ENCODE results near the gene SVEP1. TPM values are rescaled to one million over a fixed set of nuclear protein-coding genes. Genes with fewer than 3 reads are reported as not detected.

Gene SVEP1
- total and polyA plus RNA-seq, 7 donors, result 0.78 to 16.3 (median 5.5) TPM

GRCh38 chr9:110592044-110592830 lies 12.7 kb upstream of the SVEP1 start:
- no peaks in the 10 kb centered on the region for H3K27me3 ChIP-seq (ENCODE audit: insufficient read depth in 3 of 3, low read length in 2 of 3)
- H3K36me3 ChIP-seq (ENCODE audit: insufficient read depth in 1 of 2, low read depth in 1 of 2), result no peaks in the 10 kb centered on the region
- no peak overlapping the region for H3K27ac ChIP-seq
- DNase-seq, result no peak
- H3K9me3 ChIP-seq, result no peaks in the 10 kb centered on the region
- WGBS, 3 donors, result 83 to 84% (median 83%) methylated on average over 5 of the region's 5 CpGs
- ATAC-seq, result no peak
- H3K4me1 ChIP-seq, result no peaks in the 10 kb centered on the region
- intact Hi-C loops (cut with DNase I), result no loop called here
- no peak overlapping the region for H3K4me3 ChIP-seq
- TF ChIP-seq CTCF (IDR thresholded peaks at IDR 0.05), result no peak

- no peaks in the 10 kb centered on the region for H3K27me3 ChIP-seq (ENCODE audit: insufficient read depth in 3 of 3, low read length in 2 of 3)
- intact Hi-C loops (cut with DNase I), result no loop called here
- H3K4me1 ChIP-seq, result no peaks in the 10 kb centered on the region
- no peaks in the 10 kb centered on the region for H3K36me3 ChIP-seq (ENCODE audit: insufficient read depth in 1 of 2, low read depth in 1 of 2)
- no peak for DNase-seq
- TF ChIP-seq CTCF (IDR thresholded peaks at IDR 0.05), result no peak
- WGBS, 3 donors, result 16 to 35% (median 30%) methylated on average over 1 of the region's 1 CpG
- no peak for ATAC-seq
- no peak overlapping the region for H3K4me3 ChIP-seq
- H3K27ac ChIP-seq, result no peak overlapping the region
- no peaks in the 10 kb centered on the region for H3K9me3 ChIP-seq
Measured at GRCh38 chr9:110591526-110591925, 12.0 kb upstream of the SVEP1 start.

- intact Hi-C loops (cut with DNase I), result no loop called here
- WGBS, 3 donors, result 78 to 83% (median 78%) methylated on average over 1 of the region's 1 CpG
- no peaks in the 10 kb centered on the region for H3K36me3 ChIP-seq (ENCODE audit: insufficient read depth in 1 of 2, low read depth in 1 of 2)
- ATAC-seq (no peak), DNase-seq (no peak)
- H3K9me3 ChIP-seq, result no peaks in the 10 kb centered on the region
- no peaks in the 10 kb centered on the region for H3K27me3 ChIP-seq (ENCODE audit: insufficient read depth in 3 of 3, low read length in 2 of 3)
- no peaks in the 10 kb centered on the region for H3K4me1 ChIP-seq
- H3K4me3 ChIP-seq, result no peak overlapping the region
- no peak for TF ChIP-seq CTCF (IDR thresholded peaks at IDR 0.05)
- H3K27ac ChIP-seq, result no peak overlapping the region
Measured at GRCh38 chr9:110590816-110591215, 11.3 kb upstream of the SVEP1 start.

GRCh38 chr9:110588296-110588695 lies 8.8 kb upstream of the SVEP1 start:
- 81 to 91% (median 90%) methylated on average over 1 of the region's 1 CpG for WGBS, 3 donors
- intact Hi-C loops (cut with DNase I), result loop anchor here in 1 of 2 donors (10.0 kb wide), 1 partner anchor 57 kb away; no protein-coding TSS in a partner anchor
- no peak for ATAC-seq
- no peak overlapping the region for H3K27ac ChIP-seq
- no peak overlapping the region for H3K4me3 ChIP-seq
- H3K36me3 ChIP-seq (ENCODE audit: insufficient read depth in 1 of 2, low read depth in 1 of 2), result no peaks in the 10 kb centered on the region
- H3K9me3 ChIP-seq, result no peaks in the 10 kb centered on the region
- no peak for DNase-seq
- no peaks in the 10 kb centered on the region for H3K27me3 ChIP-seq (ENCODE audit: insufficient read depth in 3 of 3, low read length in 2 of 3)
- TF ChIP-seq CTCF (IDR thresholded peaks at IDR 0.05), result no peak
- no peaks in the 10 kb centered on the region for H3K4me1 ChIP-seq
